ENCODE measurements around the gene PRDM16.
A peak's percentile ranks its signal among the peaks of the same experiment; 100 is the strongest.

Gene PRDM16

GRCh38 chr1:3187415-3188149 is 118.6 kb downstream of the PRDM16 start:
- DNase-seq = no peak

GRCh38 chr1:3188150-3188971 is 119.4 kb downstream of the PRDM16 start:
- DNase-seq = no peak

DNA sequence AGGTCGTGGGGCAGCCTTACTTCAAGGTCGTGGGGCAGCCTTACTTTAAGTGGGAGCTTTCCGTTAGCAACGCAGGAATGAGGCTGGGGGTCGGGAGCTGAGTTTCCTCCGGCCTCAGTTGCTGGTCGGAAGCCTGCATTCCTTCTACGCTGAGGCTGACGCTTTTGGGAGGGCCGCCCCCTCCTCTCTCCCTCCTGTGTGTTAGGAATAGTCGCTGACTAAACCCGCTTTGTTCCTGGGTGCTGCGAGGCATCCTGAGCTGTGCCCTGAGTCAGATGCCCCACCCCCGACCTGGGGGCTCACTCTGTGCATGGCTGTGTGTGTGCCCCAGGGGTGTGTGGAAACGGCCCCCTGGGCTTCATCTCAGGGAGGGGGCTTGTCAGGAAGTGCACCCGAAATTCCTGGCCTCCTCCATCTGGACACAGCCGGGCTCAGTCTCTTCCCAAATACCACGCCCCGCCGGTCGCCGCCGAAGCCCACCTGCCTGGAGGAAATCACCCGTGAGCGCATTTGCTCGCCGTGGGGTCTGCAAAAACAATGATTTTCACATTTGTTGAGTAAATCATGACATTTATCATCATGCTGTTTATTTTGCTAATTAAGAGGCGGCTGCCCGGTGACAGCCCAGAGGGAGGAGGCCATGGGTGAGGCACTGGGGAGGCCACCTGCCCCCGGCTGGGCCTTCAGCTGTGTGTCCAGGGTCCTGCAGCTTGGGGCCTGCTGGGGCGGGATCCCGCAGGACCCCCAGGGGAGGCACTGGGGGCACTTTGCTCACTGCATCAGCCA is 121.4 kb downstream of the PRDM16 start:
- no peak for DNase-seq

GRCh38 chr1:3192361-3192760 is 123.4 kb downstream of the PRDM16 start:
- DNase-seq = no peak

DNA sequence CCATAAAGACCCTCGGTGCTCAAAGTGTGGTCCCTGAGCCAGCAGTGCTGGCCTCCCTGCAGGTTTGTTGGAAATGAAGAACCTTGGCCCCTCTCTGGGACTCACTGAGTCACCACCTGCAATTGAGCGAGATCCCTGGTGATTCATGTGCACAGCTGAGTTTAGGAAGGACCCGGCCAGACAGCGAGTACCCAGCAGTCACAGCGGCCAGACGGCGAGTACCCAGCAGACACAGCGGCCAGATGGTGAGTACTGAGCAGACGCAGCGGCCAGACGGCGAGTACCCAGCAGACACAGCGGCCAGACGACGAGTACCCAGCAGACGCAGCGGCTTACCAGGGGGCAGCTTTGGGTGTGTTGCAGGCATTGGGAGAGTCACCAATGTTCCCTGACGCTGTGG is 123.8 kb downstream of the PRDM16 start:
- DNase-seq = no peak

GRCh38 chr1:3193811-3194210 is 124.8 kb downstream of the PRDM16 start:
- DNase-seq = no peak

DNA sequence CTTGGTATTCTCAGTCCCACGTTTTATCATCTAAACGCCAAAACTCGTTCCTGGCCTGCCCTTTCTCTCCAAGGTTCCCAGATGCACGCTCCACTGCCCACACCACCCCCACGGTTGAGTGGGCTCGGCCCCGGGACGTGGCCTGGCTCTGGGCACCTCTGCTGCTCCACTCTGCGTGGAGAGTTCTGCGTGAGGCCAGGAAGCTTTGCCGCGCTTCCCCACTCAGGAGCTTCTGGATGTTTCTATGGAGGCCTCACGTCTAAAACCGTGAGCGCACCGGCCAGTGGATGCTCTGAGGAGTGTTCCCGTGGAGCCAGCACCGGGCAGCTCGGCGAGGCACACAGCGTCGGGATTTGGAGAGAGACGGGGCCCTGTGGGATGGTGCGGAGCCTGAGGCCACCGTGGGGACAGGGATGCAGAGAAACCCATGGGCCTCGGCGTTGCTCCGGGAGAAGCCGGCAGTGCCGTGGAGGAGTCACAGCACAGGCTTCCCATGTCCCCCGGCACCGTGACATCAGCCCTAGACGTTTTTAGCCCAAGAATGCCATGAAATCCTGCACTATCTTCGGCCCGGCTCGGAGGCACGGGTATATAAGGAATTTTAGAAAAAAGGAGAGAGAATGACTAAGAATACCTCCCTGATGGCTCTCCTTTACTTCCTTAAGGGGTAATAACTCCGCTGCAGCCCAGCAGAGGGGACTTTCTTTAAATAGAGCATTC is 125.9 kb downstream of the PRDM16 start:
- peak; percentile 44 for DNase-seq

GRCh38 chr1:3195480-3195815 is 126.4 kb downstream of the PRDM16 start:
- DNase-seq = no peak

DNA sequence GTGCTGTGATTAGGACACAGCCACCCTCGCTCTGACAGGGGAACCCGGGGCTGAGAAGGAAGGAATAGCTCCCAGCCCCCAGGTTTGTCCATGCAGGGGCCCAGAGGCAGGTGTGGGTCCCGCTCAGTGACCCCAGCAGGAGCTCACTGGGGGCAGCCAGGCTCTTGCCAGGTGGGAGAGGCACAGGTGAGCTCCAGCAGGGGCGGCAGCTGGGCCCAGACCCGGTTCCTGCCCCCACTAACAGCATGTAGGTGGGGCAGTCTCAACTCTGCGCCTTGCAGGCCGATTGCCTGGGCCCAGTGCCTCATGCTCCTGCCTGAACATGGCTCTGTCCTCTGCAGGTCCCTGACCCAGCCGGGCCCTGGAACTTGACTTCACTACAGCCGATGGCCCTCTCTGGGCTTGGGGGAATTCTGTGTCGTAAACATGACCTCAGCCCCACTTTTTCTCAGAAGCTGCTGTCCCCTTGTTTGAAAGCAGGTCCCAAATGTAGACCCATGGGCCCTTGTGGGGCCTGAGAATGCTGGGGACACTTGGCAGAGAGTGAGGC is 127.0 kb downstream of the PRDM16 start:
- DNase-seq = no peak

GRCh38 chr1:3196577-3197245 is 127.7 kb downstream of the PRDM16 start:
- DNase-seq = no peak

DNA sequence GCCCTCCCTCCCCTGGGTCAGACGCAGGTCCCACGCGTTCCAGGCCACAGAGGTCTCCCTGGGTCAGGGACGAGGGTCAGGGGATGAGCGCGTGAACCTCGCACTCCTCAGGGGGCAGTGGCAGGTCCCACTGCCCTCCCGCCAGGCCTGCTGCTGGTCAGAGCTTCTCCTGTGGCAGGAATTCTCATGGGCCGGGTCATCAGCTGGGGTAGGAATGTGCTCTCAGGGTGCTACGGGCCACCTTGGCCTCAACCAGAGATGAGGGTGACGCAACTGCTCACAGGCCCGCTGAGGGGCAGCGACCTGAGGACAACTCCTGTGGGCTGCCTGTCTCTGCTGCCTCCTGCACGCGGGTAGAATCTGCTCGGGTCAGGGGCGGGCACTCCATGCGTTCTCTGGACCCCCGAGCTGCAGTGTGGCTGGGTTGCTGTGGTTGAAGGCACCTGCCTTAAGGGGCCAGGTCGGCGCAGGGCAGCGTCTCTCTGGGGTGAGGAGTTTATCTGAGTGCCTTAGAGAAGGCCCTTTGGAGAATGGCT is 128.8 kb downstream of the PRDM16 start:
- no peak for DNase-seq

DNA sequence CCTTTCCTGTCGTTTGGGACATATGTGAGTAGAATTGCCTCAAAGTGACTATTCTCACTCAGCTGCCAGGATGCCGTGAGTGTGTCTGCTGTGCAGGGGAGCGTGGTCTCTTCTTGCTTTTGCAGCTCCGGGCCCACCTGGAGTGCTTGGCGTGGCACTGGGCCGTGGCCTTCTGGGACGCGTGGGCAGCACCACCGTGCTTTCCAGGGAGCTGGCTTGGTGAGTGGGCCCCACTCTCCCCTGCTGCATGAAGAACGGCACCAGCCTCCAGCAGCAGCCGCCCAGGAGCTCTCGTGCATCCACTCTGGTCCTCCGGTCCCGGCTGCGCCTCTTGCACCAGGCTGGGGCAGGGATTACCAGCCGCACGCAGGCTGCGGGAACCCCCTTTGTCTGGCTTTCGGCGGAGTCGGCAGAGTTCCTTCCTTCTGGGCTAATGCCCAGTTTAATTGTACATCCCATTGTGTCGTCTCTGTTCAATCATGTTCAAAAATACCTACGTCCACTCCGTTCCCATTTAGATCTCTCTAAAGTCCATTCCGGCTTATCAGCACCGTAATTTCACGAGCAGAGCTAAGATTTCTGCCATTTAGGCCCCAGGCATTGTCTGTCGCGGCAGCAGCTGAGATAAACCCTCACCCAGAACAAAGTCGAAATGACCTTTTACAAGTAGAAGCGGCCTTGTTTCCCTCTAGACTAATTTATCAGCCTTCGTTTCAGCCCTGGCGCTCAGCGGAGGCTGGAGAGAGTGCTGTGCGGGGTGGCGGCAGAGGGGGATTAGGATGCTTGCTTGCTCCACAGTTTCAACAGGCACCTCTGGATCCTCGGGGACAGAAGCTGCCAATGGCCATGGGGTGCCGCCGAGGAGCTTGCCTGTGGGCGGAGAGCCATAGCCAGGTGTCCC is 129.6 kb downstream of the PRDM16 start:
- DNase-seq = no peak

DNA sequence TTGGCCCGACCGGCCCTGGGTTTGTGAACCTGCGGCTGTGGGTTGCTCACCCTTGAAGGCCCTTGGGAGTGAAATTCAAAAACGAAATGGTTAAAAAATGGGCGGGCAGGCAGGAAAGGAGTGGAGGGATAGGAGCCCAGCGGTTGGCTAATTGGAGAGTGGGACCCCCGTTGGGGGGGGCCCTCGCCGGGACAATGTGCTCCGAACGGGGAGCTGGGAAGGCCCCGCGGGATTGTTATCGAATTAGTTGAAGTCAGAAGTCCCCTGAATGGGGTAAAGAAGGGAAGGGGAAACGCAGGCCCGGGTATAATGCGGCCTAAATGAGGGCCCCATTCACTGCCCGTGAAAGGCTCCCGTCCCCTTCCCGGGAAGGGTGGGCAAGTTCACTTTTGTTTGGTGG is 135.7 kb downstream of the PRDM16 start:
- no peak for DNase-seq

DNA sequence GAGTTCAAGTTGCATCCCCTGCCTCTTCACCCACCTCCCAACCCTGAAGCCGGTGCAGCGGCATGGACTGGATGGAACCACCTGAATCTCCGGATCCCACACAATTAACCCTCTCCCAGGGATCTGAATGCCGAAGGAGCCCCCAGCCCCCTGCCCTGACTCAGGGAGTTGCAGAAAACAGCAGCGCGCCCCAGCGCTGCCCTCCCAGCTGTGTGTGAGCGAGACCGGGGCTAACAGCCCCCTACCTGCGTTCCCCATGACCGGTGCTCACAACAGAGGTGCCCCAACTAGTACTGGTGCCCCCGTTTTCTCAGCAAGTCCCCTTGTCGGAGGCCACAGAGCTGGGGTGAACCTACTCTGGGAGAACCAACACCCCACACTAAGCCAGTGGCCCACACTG is 136.8 kb downstream of the PRDM16 start:
- DNase-seq = no peak

DNA sequence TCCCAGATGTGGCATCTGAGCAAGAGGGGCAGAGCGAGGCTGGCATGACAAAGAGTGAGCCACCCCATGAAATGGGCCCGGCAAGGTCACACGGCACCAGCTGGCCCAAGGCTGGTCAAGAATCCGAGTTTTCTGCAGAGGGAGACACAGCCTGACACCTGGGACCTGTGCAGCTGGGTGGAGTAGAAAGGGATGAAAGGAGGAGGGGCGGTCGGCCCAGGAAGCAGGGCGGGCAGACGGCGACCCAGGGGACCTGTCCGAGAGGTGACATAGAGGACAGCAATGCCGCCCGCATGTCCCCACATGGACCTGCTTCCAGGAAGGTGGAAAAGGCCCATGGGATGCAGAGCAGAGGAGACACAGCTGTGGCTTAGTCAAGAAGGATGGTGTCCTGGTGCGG is 137.7 kb downstream of the PRDM16 start:
- DNase-seq = no peak

DNA sequence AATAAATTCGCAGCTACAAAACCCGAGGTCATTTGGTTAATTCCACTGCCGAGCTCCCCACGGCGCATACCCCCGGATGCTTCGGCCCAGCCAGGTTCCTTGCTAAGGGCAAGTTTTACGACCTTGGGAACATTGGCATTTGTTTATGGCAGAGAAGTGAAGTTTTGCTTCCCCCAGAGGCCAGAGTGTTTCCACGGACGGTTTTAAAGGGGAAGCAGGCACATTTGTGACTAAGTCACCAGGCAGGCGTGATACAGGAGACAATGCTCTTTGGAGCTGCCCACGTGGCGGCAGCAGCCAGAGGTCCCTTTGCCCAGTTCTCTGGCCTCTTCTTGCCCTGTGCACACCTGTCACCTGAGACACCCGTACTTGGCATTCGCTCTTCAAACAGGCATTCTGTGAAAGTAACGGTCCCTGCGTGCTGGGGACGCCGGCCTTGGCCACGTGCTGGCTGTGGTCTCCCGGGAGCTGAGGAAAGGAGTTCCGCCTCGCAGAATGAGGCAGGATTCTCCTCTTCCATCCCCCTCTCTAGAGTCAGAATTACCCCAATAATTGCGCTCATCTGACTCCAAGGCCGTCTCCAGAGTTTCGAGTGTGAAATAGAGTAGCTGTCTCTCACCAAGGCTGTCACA is 138.3 kb downstream of the PRDM16 start:
- no peak for DNase-seq

- DNase-seq = no peak
Observed at GRCh38 chr1:3208819-3209200, 139.8 kb downstream of the PRDM16 start.

GRCh38 chr1:3209201-3209600 is 140.2 kb downstream of the PRDM16 start:
- DNase-seq = no peak

GRCh38 chr1:3211582-3212375 is 142.8 kb downstream of the PRDM16 start:
- DNase-seq = no peak

Measured in fibroblast of skin of scalp (primary cell).